Tongue (tissue), 2 donors: ENCODE data around the gene LMX1A. TPM values are rescaled to one million over a fixed set of nuclear protein-coding genes. Genes with fewer than 3 reads are reported as not detected.
A peak's percentile ranks its signal among the peaks of the same experiment; 100 is the strongest.

ENCODE experiments used
- DNase-seq: peaks from one replicate; pipeline ENCODE4 v3.0.0-alpha.2; 2015
- total RNA-seq: library from RNA; depleted of rRNA; stranded (reverse); fragments of >200 nt; gene quantifications from one replicate; pipeline ENCODE4 v1.2.3, GENCODE V29; 2014

The LMX1A gene
- total RNA-seq, 1 donor from 2014 or later, result 0.72 TPM

- no peak for DNase-seq
These were observed 91.2 kb downstream of the LMX1A start for GRCh38 chr1:165265196-165265838.

GRCh38 chr1:165259706-165260428, 96.6 kb downstream of the LMX1A start:
- DNase-seq, result peak; percentile 32

GRCh38 chr1:165259236-165259635, 97.3 kb downstream of the LMX1A start:
- no peak for DNase-seq

GRCh38 chr1:165257969-165258459, 98.5 kb downstream of the LMX1A start:
- peak; percentile 81 for DNase-seq

GRCh38 chr1:165254896-165255625, 101.5 kb downstream of the LMX1A start:
- no peak for DNase-seq

GRCh38 chr1:165254376-165254775, 102.1 kb downstream of the LMX1A start:
- no peak for DNase-seq

- DNase-seq, result peak; percentile 42
These were observed 102.7 kb downstream of the LMX1A start for GRCh38 chr1:165253818-165254254.

- DNase-seq, result no peak
These were observed 107.4 kb downstream of the LMX1A start for GRCh38 chr1:165248969-165249571.

GRCh38 chr1:165241952-165242351, 114.6 kb downstream of the LMX1A start:
- DNase-seq, result no peak

- no peak for DNase-seq
These were observed 115.2 kb downstream of the LMX1A start for GRCh38 chr1:165241321-165241720.

GRCh38 chr1:165240492-165240891, 116.0 kb downstream of the LMX1A start:
- DNase-seq, result peak; percentile 27

GRCh38 chr1:165239873-165240272, 116.6 kb downstream of the LMX1A start:
- no peak for DNase-seq

GRCh38 chr1:165235777-165236291, 120.7 kb downstream of the LMX1A start:
- peak; percentile 53 for DNase-seq

- DNase-seq, result peak; percentile 63
These were observed 121.2 kb downstream of the LMX1A start for GRCh38 chr1:165235155-165235776.

GRCh38 chr1:165234149-165234548, 122.4 kb downstream of the LMX1A start:
- DNase-seq, result no peak

- peak; percentile 35 for DNase-seq
These were observed 127.8 kb downstream of the LMX1A start for GRCh38 chr1:165228676-165229075.

- no peak for DNase-seq
These were observed 128.3 kb downstream of the LMX1A start for GRCh38 chr1:165228111-165228655.

GRCh38 chr1:165226326-165226725, 130.2 kb downstream of the LMX1A start:
- no peak for DNase-seq

GRCh38 chr1:165225650-165226049, 130.9 kb downstream of the LMX1A start:
- DNase-seq, result no peak

- no peak for DNase-seq
These were observed 131.5 kb downstream of the LMX1A start for GRCh38 chr1:165225062-165225461.

- no peak for DNase-seq
These were observed 132.0 kb downstream of the LMX1A start for GRCh38 chr1:165224504-165224903.

GRCh38 chr1:165222580-165222979, 133.9 kb downstream of the LMX1A start:
- DNase-seq, result no peak
